HepG2 (cell line): Measurements from ENCODE around the gene C16orf87. TPM values are rescaled to one million over a fixed set of nuclear protein-coding genes. Genes with fewer than 3 reads are reported as not detected.

ENCODE experiments used
- CREB1 ChIP-seq, 2 experiments: fragments of 450-650 bp in 1 of 2; IDR thresholded peaks; 2 replicates each; pipeline ENCODE4 v1.6.1; 2016 to 2017; ENCODE audit warnings: control low read depth in 1 of 2, mild to moderate bottlenecking in 1 of 2, missing compliant biosample characterization in 1 of 2, missing genetic modification characterization in 1 of 2
- IKZF5 ChIP-seq: IDR thresholded peaks from 2 replicates; pipeline ENCODE4 v1.6.1; 2018; ENCODE audit warnings: missing genetic modification reagents, mild to moderate bottlenecking, missing compliant biosample characterization
- MEF2D ChIP-seq: sonication (generic); formaldehyde crosslinking; IDR thresholded peaks from 2 replicates; pipeline ENCODE4 v1.5.1; 2020; ENCODE audit warnings: mild to moderate bottlenecking, missing genetic modification reagents
- NR2F2 ChIP-seq: IDR thresholded peaks from 2 replicates; pipeline ENCODE4 v1.6.1; 2012; ENCODE audit warnings: low read depth, inconsistent platforms, borderline replicate concordance
- PATZ1 ChIP-seq: sonication (generic); formaldehyde crosslinking; IDR thresholded peaks from 2 replicates; pipeline ENCODE4 v1.4.0; 2020; ENCODE audit warnings: missing genetic modification reagents
- SALL1 ChIP-seq: sonication (generic); formaldehyde crosslinking; IDR thresholded peaks from 2 replicates; pipeline ENCODE4 v1.8.0; 2022; ENCODE audit warnings: mild to moderate bottlenecking, missing genetic modification reagents
- ZBTB8A ChIP-seq: sonication (generic); formaldehyde crosslinking; IDR thresholded peaks from 2 replicates; pipeline ENCODE4 v1.4.0; 2020; ENCODE audit warnings: mild to moderate bottlenecking, low read depth, missing genetic modification reagents, borderline replicate concordance
- ZNF224 ChIP-seq: sonication (generic); formaldehyde crosslinking; IDR thresholded peaks from 2 replicates; pipeline ENCODE4 v1.5.0; 2020; ENCODE audit warnings: mild to moderate bottlenecking, missing genetic modification reagents
- ZNF232 ChIP-seq: sonication (generic); formaldehyde crosslinking; IDR thresholded peaks from 2 replicates; pipeline ENCODE4 v1.4.0; 2020; ENCODE audit warnings: missing genetic modification reagents, borderline replicate concordance
- ZNF414 ChIP-seq: sonication (generic); formaldehyde crosslinking; IDR thresholded peaks from 2 replicates; pipeline ENCODE4 v1.5.0; 2020; ENCODE audit warnings: missing genetic modification reagents
- ZNF431 ChIP-seq: sonication (generic); formaldehyde crosslinking; IDR thresholded peaks from 2 replicates; pipeline ENCODE4 v1.9.0; 2022; ENCODE audit warnings: missing genetic modification reagents, low read depth, mild to moderate bottlenecking, borderline replicate concordance
- ZNF432 ChIP-seq: sonication (generic); formaldehyde crosslinking; IDR thresholded peaks from 2 replicates; pipeline ENCODE4 v1.5.0; 2020; ENCODE audit warnings: missing genetic modification reagents, mild to moderate bottlenecking, borderline replicate concordance
- ZNF614 ChIP-seq: IDR thresholded peaks from 2 replicates; pipeline ENCODE4 v1.6.1; 2018; ENCODE audit warnings: missing biosample characterization, missing genetic modification reagents, inconsistent platforms, borderline replicate concordance
- ZNF660 ChIP-seq: sonication (generic); formaldehyde crosslinking; IDR thresholded peaks from 2 replicates; pipeline ENCODE4 v1.5.1; 2020; ENCODE audit warnings: mild to moderate bottlenecking, low read depth, missing genetic modification reagents, borderline replicate concordance
- ZNF841 ChIP-seq: sonication (generic); formaldehyde crosslinking; IDR thresholded peaks from 2 replicates; pipeline ENCODE4 v1.8.1; 2023; ENCODE audit warnings: missing genetic modification reagents, borderline replicate concordance
- ZNF850 ChIP-seq: sonication (generic); formaldehyde crosslinking; conservative IDR thresholded peaks from 2 replicates; pipeline ENCODE4 v1.9.0; 2021; ENCODE audit warnings: mild to moderate bottlenecking, missing genetic modification reagents
- polyA plus RNA-seq, 8 experiments: library from polyadenylated mRNA; depleted of rRNA in 3 of 8; stranded (reverse) in 7 of 8; unstranded in 1 of 8; fragments of >200 nt; fragmentation: Illumina TruSeq in 4 of 8; extraction: Trizol in 4 of 8; gene quantifications; 2 replicates each; pipeline versions ENCODE4 v1.2.1 to v1.2.3, GENCODE V29; 2011 to 2016; ENCODE audit warnings: low read depth in 4 of 8, missing spikeins in 1 of 8, mixed read lengths in 1 of 8; ENCODE audit not compliant: insufficient read depth in 1 of 8
- total RNA-seq, 5 experiments: library from RNA; depleted of rRNA; stranded (reverse); fragments of >200 nt; fragmentation: Illumina TruSeq; extraction: Trizol; gene quantifications; 2 replicates each; pipeline ENCODE4 v1.2.3, GENCODE V29; 2016; ENCODE audit warnings: low read depth in 1 of 5
- TF ChIP-seq, protein P1 (sequence below): sonication (generic); formaldehyde crosslinking; IDR thresholded peaks from 2 replicates; pipeline ENCODE4 v1.8.0; 2022; ENCODE audit warnings: missing genetic modification reagents, mild to moderate bottlenecking, moderate library complexity, borderline replicate concordance
- TF ChIP-seq, protein P2 (sequence below): IDR thresholded peaks from 2 replicates; pipeline ENCODE4 v1.4.0; 2020; ENCODE audit warnings: mild to moderate bottlenecking, missing genetic modification reagents

The C16orf87 gene
- total and polyA plus RNA-seq, 2 of the 13 experiments (the other 11 are each of a cell fraction or from before 2014, with no cell fraction given) = 8.6 to 19.5 TPM

- TF ChIP-seq IKZF5 (CRISPR knock-in tag) (no peak), ZNF232 (CRISPR knock-in tag) (no peak), MEF2D (CRISPR knock-in tag) (0 out of 2 replicates have a peak, but pooled peaks have one; percentile 30), ZNF841 (CRISPR knock-in tag) (no peak), ZNF431 (CRISPR knock-in tag) (no peak), ZNF614 (CRISPR knock-in tag) (no peak), ZBTB8A (CRISPR knock-in tag) (no peak), ZNF432 (CRISPR knock-in tag) (no peak), ZNF224 (CRISPR knock-in tag) (no peak), ZNF660 (CRISPR knock-in tag) (no peak), ZNF850 (no peak), ZNF414 (no peak), PATZ1 (no peak), NR2F2 (peak; percentile 63; the same call in 1 of the 2 replicates), CREB1 (IDR thresholded peaks at IDR 0.05) (no peak), CREB1 (CRISPR knock-in tag; IDR thresholded peaks at IDR 0.05) (0 out of 2 replicates have a peak, but pooled peaks have one; percentile 5), SALL1 (CRISPR knock-in tag) (no peak)
- TF ChIP-seq, protein P1, sequence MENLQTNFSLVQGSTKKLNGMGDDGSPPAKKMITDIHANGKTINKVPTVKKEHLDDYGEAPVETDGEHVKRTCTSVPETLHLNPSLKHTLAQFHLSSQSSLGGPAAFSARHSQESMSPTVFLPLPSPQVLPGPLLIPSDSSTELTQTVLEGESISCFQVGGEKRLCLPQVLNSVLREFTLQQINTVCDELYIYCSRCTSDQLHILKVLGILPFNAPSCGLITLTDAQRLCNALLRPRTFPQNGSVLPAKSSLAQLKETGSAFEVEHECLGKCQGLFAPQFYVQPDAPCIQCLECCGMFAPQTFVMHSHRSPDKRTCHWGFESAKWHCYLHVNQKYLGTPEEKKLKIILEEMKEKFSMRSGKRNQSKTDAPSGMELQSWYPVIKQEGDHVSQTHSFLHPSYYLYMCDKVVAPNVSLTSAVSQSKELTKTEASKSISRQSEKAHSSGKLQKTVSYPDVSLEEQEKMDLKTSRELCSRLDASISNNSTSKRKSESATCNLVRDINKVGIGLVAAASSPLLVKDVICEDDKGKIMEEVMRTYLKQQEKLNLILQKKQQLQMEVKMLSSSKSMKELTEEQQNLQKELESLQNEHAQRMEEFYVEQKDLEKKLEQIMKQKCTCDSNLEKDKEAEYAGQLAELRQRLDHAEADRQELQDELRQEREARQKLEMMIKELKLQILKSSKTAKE (CRISPR knock-in tag) = peak; percentile 39; the same call in 1 of the 2 replicates
- TF ChIP-seq, protein P2, sequence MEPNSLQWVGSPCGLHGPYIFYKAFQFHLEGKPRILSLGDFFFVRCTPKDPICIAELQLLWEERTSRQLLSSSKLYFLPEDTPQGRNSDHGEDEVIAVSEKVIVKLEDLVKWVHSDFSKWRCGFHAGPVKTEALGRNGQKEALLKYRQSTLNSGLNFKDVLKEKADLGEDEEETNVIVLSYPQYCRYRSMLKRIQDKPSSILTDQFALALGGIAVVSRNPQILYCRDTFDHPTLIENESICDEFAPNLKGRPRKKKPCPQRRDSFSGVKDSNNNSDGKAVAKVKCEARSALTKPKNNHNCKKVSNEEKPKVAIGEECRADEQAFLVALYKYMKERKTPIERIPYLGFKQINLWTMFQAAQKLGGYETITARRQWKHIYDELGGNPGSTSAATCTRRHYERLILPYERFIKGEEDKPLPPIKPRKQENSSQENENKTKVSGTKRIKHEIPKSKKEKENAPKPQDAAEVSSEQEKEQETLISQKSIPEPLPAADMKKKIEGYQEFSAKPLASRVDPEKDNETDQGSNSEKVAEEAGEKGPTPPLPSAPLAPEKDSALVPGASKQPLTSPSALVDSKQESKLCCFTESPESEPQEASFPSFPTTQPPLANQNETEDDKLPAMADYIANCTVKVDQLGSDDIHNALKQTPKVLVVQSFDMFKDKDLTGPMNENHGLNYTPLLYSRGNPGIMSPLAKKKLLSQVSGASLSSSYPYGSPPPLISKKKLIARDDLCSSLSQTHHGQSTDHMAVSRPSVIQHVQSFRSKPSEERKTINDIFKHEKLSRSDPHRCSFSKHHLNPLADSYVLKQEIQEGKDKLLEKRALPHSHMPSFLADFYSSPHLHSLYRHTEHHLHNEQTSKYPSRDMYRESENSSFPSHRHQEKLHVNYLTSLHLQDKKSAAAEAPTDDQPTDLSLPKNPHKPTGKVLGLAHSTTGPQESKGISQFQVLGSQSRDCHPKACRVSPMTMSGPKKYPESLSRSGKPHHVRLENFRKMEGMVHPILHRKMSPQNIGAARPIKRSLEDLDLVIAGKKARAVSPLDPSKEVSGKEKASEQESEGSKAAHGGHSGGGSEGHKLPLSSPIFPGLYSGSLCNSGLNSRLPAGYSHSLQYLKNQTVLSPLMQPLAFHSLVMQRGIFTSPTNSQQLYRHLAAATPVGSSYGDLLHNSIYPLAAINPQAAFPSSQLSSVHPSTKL = peak; percentile 61
Measured at GRCh38 chr16:46788891-46789474, 42.0 kb downstream of the C16orf87 start (continued).
